Mesodermal cell (in vitro differentiated cells): Measurements from ENCODE around the gene OR2A42.
"Not testable (repeated sequence)": the region's sequence is repeated elsewhere in the genome, so short reads cannot be mapped to it uniquely, and the experiment has no call there.

Experiments used
- H3K27ac ChIP-seq: 2 replicates; pipeline ENCODE4 v1.7.0; 2013; ENCODE audit warnings: mild to moderate bottlenecking, low read depth, low read length, moderate library complexity; ENCODE audit not compliant: severe bottlenecking
- H3K36me3 ChIP-seq: 2 replicates; pipeline ENCODE4 v1.7.1; 2013; ENCODE audit warnings: mild to moderate bottlenecking, low read length, moderate library complexity; ENCODE audit not compliant: control insufficient read depth, insufficient read depth
- H3K4me1 ChIP-seq: one replicate; pipeline ENCODE4 v1.7.1; 2013; ENCODE audit warnings: mild to moderate bottlenecking, low read length; ENCODE audit not compliant: insufficient read depth, control insufficient read depth, poor library complexity, severe bottlenecking
- H3K4me3 ChIP-seq: 2 replicates; pipeline ENCODE4 v1.7.0; 2013; ENCODE audit warnings: low read length, control low read depth, mild to moderate bottlenecking; ENCODE audit not compliant: insufficient read depth, poor library complexity, severe bottlenecking; ENCODE audit errors: extremely low read depth
- H3K9me3 ChIP-seq: 2 replicates; pipeline ENCODE4 v1.7.1; 2013; ENCODE audit warnings: mild to moderate bottlenecking, low read length, moderate library complexity; ENCODE audit not compliant: control insufficient read depth
- whole genome bisulfite sequencing, 2 experiments: methylation state at CpG; one replicate each; pipeline ENCODE4 v1.1.5; 2013; ENCODE audit warnings: missing lambda C conversion rate in 2 of 2; ENCODE audit not compliant: insufficient coverage in 2 of 2; 5-methylcytosine and 5-hydroxymethylcytosine counted together

Gene OR2A42

GRCh38 chr7:144223675-144224074 is 15.7 kb downstream of the OR2A42 start:
- H3K4me3 ChIP-seq, H3K36me3 ChIP-seq, H3K4me1 ChIP-seq, H3K27ac ChIP-seq, H3K9me3 ChIP-seq: not testable (repeated sequence)

DNA sequence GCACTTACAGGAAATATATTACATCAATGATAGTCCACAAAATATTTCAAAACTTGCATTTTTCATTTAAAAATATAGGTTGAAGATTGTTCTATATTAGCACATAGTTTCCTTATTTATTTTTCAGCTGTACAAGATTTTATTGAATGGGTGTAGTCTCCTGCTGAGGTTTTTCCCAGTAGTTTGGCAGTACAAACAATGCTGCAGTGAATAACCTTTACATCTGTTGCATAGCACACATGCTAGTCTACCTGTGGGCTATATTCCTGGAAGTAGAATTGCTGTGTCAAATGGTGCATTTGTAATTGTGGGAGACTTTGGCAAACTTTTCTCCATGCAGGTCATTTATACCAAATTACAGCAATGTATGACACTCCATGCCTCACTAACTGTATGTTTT is 18.9 kb downstream of the OR2A42 start:
- H3K4me1 ChIP-seq, H3K4me3 ChIP-seq, H3K27ac ChIP-seq, H3K9me3 ChIP-seq, H3K36me3 ChIP-seq: not testable (repeated sequence)

DNA sequence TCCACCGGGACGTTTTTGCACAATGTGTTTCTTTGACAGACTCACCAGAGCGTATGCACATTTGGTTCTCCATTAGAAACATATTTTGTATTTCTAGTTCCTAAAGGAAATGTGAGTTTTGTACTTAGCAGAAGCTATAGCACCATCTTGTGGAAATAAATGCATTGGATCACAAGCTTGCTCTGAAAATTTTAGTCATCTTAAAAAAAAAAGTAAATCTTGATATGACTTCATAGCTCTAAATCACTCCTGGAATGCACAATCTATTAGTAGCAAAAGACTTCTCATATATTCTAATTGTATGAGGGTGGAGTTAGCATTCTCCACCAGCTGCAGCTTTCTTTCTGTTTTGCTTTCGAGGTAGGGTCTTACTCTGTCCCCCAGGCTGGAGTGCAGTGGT is 20.3 kb downstream of the OR2A42 start:
- not testable (repeated sequence) for H3K9me3 ChIP-seq, H3K4me3 ChIP-seq, H3K36me3 ChIP-seq, H3K27ac ChIP-seq, H3K4me1 ChIP-seq
- no CpG with 5 or more reads among the region's 4 CpGs for WGBS, 2 experiments

- H3K27ac ChIP-seq, H3K36me3 ChIP-seq, H3K4me1 ChIP-seq, H3K4me3 ChIP-seq, H3K9me3 ChIP-seq: not testable (repeated sequence)
- no CpG with 5 or more reads among the region's 1 CpG for WGBS, 2 experiments
Measured at GRCh38 chr7:144218581-144218980, 20.8 kb downstream of the OR2A42 start.

DNA sequence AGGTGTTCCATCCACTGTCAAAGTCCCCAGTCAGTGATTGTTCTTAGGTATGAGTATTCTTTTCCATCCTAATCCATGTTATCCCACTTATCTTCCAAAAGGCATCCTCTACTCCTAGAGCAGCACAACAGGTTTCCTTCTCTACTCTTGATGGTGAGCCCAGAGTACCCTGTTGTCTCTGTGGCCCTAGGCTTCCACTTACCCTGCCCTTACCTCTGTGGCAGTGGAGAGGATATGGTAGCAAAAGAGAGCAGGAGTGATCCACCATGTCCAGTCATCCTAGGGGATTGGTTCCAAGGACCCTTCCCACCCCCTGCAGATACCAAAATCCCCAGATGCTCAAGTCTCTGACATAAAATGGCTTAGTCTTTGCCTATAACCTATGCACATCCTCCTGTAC is 22.2 kb downstream of the OR2A42 start:
- H3K4me3 ChIP-seq, H3K27ac ChIP-seq: not testable (repeated sequence)

DNA sequence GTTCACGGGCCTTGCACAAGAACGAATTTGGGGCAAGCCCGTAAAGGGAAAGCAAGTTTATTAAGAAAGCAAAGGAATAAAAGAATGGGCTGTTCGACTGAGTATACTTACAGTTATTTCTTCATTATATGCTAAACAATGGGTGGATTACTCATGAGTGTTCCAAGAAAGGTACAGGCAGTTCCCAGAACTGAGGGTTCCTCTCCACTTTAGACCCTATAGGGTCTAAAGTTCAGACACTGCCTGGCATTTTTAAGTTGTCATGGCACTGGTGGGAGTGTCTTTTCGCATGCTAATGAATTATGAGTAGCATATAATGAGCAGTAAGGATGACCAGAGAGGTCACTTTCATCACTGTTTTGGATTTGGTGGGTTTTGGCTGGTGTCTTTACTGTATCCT is 34.1 kb downstream of the OR2A42 start:
- H3K27ac ChIP-seq, H3K4me1 ChIP-seq, H3K9me3 ChIP-seq, H3K36me3 ChIP-seq, H3K4me3 ChIP-seq: not testable (repeated sequence)
- WGBS, 2 experiments = no CpG with 5 or more reads among the region's 5 CpGs

More for the DNA sequence above, 22.2 kb downstream of the OR2A42 start:
- not testable (repeated sequence) for H3K4me1 ChIP-seq, H3K9me3 ChIP-seq, H3K36me3 ChIP-seq

GRCh38 chr7:144203086-144203485 is 36.3 kb downstream of the OR2A42 start:
- H3K4me3 ChIP-seq, H3K4me1 ChIP-seq, H3K36me3 ChIP-seq, H3K9me3 ChIP-seq, H3K27ac ChIP-seq: not testable (repeated sequence)
- WGBS, 2 experiments = no CpG with 5 or more reads among the region's 3 CpGs

DNA sequence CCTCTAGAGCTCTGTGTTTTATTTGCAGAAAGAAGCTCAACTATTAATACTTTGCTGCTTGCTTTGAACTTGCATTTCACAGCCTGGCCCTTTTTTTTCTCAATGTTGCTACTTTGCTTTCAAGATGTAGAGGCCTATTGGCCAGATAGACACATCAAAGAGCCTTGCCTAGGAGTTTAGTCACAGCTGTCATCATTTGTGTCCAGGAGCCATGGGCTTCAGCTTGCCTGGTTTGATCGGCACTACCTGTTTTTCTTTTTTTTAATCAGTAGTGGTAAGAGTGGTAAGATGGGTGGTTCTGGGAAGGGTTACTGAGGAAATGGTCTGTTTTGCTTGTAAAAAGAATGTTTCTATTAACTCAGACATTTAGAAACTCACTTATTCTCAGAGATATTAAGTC is 37.4 kb downstream of the OR2A42 start:
- H3K4me1 ChIP-seq, H3K4me3 ChIP-seq, H3K36me3 ChIP-seq, H3K27ac ChIP-seq, H3K9me3 ChIP-seq: not testable (repeated sequence)
- no CpG with 5 or more reads among the region's 1 CpG for WGBS, 2 experiments

GRCh38 chr7:144198934-144199333 is 40.5 kb downstream of the OR2A42 start:
- not testable (repeated sequence) for H3K36me3 ChIP-seq, H3K9me3 ChIP-seq, H3K27ac ChIP-seq, H3K4me3 ChIP-seq, H3K4me1 ChIP-seq
- no CpG with 5 or more reads among the region's 4 CpGs for WGBS, 2 experiments

- H3K27ac ChIP-seq, H3K4me3 ChIP-seq, H3K4me1 ChIP-seq, H3K36me3 ChIP-seq, H3K9me3 ChIP-seq: not testable (repeated sequence)
- no CpG with 5 or more reads among the region's 51 CpGs for WGBS, 2 experiments
Measured at GRCh38 chr7:144195212-144195872, 44.1 kb downstream of the OR2A42 start, which contains the start of gene ARHGEF35. TSS of gene ARHGEF35 (minus strand) at chr7:144195833. CDS start at chr7:144188383, 7,450 bp downstream.

DNA sequence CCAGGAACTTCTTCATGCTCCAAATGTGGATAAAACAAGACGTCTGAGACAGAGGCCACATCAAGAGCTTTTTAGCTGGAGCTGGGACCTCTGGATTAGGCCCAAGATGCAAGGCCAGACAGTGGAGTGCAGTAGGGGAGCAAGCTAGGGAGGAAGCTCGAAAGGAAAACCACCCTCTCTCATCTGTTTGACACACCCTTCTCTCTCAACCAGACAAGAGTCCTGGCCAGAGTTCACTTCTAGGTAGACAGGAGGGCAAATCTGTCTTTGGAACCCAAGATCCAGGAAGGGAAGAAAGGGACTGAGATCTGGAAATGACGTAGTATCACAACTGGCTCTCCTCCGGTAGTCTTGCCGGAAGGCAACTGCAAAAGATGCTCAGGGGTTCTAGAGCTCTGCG is 45.0 kb downstream of the OR2A42 start:
- not testable (repeated sequence) for H3K27ac ChIP-seq, H3K4me3 ChIP-seq, H3K36me3 ChIP-seq, H3K4me1 ChIP-seq, H3K9me3 ChIP-seq
- WGBS, 2 experiments = no CpG with 5 or more reads among the region's 6 CpGs

- H3K9me3 ChIP-seq, H3K27ac ChIP-seq, H3K4me1 ChIP-seq, H3K4me3 ChIP-seq, H3K36me3 ChIP-seq: not testable (repeated sequence)
- no CpG with 5 or more reads among the region's 11 CpGs for WGBS, 2 experiments
Measured at GRCh38 chr7:144193782-144194181, 45.6 kb downstream of the OR2A42 start.
